HCT116 (cell line): ENCODE measurements around the gene TBX4. TPM values are rescaled to one million over a fixed set of nuclear protein-coding genes. Genes with fewer than 3 reads are reported as not detected.

ENCODE experiments used
- ATAC-seq: fragments of 200-7000 bp; cut with Tn5 transposase; 2 replicates; pipeline ENCODE4 v1.9.1; 2020; ENCODE audit warnings: mild to moderate bottlenecking, moderate library complexity
- BruUV-seq: library from RNA; stranded (reverse); fragments of 400-500 nt; replicated peaks from 2 replicates; lab custom pipeline; 2021; lab: Mats Ljungman, UMichigan
- CTCF ChIA-PET: fragments of 300-600 bp; sonication (Branson Sonifier 250); formaldehyde crosslinking; loops from one replicate; lab custom pipeline; 2021; ENCODE audit warnings: antibody characterized with exemption; lab: Charles Lee
- POLR2A ChIA-PET: fragments of 300-600, 350-600 bp; sonication (Branson Sonifier 250); formaldehyde crosslinking; loops from one replicate; lab custom pipeline; 2021; ENCODE audit warnings: antibody characterized with exemption; lab: Charles Lee
- RAD21 ChIA-PET, 2 experiments: fragments of 300-600 bp; sonication (Branson Sonifier 250); formaldehyde crosslinking; loops; one replicate each; lab custom pipeline; 2023; ENCODE audit warnings: low total read pairs in 2 of 2; ENCODE audit not compliant: uncharacterized antibody in 2 of 2, unreplicated experiment in 2 of 2, low non-redundant PET in 1 of 2; lab: Charles Lee
- DNase-seq: peaks from one replicate; pipeline ENCODE4 v3.0.0-alpha.2; 2010; ENCODE audit warnings: low read depth, low spot score
- H2AFZ ChIP-seq: fragments of 200-600 bp; shearing (Covaris generic), sonication (generic); 2 replicates; pipeline ENCODE4 v1.6.1; 2017; ENCODE audit warnings: low read depth, mixed run types, mixed read lengths, antibody characterized with exemption, low read length; ENCODE audit not compliant: poor library complexity, severe bottlenecking
- H3K27ac ChIP-seq: 2 replicates; pipeline ENCODE4 v1.5.1; 2012; ENCODE audit warnings: low read depth, low read length
- H3K27me3 ChIP-seq: fragments of 200-600 bp; sonication (generic); 2 replicates; pipeline ENCODE4 v1.6.1; 2016; ENCODE audit warnings: mixed run types, low read length, mixed read lengths; ENCODE audit not compliant: insufficient read depth
- H3K36me3 ChIP-seq, 2 experiments: fragments of 200-500 bp in 1 of 2; fragments of 200-600 bp in 1 of 2; sonication (Bioruptor generic) in 1 of 2; sonication (generic) in 1 of 2; 2 replicates each; pipeline versions ENCODE4 v1.5.1 to v1.6.1; 2014 to 2016; ENCODE audit warnings: low read length in 2 of 2, inconsistent platforms in 1 of 2, mixed read lengths in 1 of 2, mixed run types in 1 of 2; ENCODE audit not compliant: insufficient read depth in 2 of 2, control insufficient read depth in 1 of 2
- H3K4me1 ChIP-seq, 2 experiments: fragments of 200-600 bp in 1 of 2; sonication (generic) in 1 of 2; 2 replicates each; pipeline versions ENCODE4 v1.5.1 to v1.6.1; 2012 to 2017; ENCODE audit warnings: low read length in 2 of 2, inconsistent platforms in 1 of 2, mild to moderate bottlenecking in 1 of 2, mixed read lengths in 1 of 2, mixed run types in 1 of 2, moderate library complexity in 1 of 2; ENCODE audit not compliant: insufficient read depth in 2 of 2, control insufficient read depth in 1 of 2
- H3K4me2 ChIP-seq: fragments of 200-600 bp; sonication (generic); 2 replicates; pipeline ENCODE4 v1.6.1; 2017; ENCODE audit warnings: mixed run types, low read length, mixed read lengths
- H3K4me3 ChIP-seq, 2 experiments: fragments of 200-600 bp in 1 of 2; sonication (generic) in 1 of 2; replicated peaks in 1 of 2; 2 replicates each; pipeline ENCODE4 v1.5.1; 2011 to 2016; ENCODE audit warnings: low read length in 2 of 2, control low read depth in 1 of 2, low read depth in 1 of 2, mild to moderate bottlenecking in 1 of 2, mixed read lengths in 1 of 2, mixed run types in 1 of 2
- H3K79me2 ChIP-seq: fragments of 200-600 bp; sonication (generic); 2 replicates; pipeline ENCODE4 v1.6.1; 2017; ENCODE audit warnings: mild to moderate bottlenecking, mixed run types, low read length, moderate library complexity, mixed read lengths; ENCODE audit not compliant: insufficient read depth
- H3K9ac ChIP-seq: fragments of 200-600 bp; sonication (generic); 2 replicates; pipeline ENCODE4 v1.6.1; 2016; ENCODE audit warnings: low read length, mixed read lengths
- H3K9me2 ChIP-seq: fragments of 200-600 bp; sonication (generic), shearing (Covaris generic); 2 replicates; pipeline ENCODE4 v1.6.1; 2017; ENCODE audit warnings: mixed run types, mild to moderate bottlenecking, moderate library complexity; ENCODE audit not compliant: insufficient read depth
- H3K9me3 ChIP-seq, 2 experiments: fragments of 200-500 bp in 1 of 2; fragments of 200-600 bp in 1 of 2; sonication (Bioruptor generic) in 1 of 2; sonication (generic) in 1 of 2; 2 replicates each; pipeline ENCODE4 v1.6.1; 2014 to 2017; ENCODE audit warnings: low read length in 2 of 2, mixed read lengths in 2 of 2, inconsistent platforms in 1 of 2, low read depth in 1 of 2, mild to moderate bottlenecking in 1 of 2, mixed run types in 1 of 2, moderate library complexity in 1 of 2; ENCODE audit not compliant: control insufficient read depth in 1 of 2, insufficient read depth in 1 of 2
- H4K20me1 ChIP-seq: fragments of 200-600 bp; sonication (generic), shearing (Covaris generic); 2 replicates; pipeline ENCODE4 v1.6.1; 2017; ENCODE audit warnings: mixed run types, mild to moderate bottlenecking, moderate library complexity; ENCODE audit not compliant: insufficient read depth
- CBX3 ChIP-seq: IDR thresholded peaks from 2 replicates; pipeline ENCODE4 v1.6.1; 2012; ENCODE audit warnings: low read depth
- CEBPB ChIP-seq: IDR thresholded peaks from 2 replicates; pipeline ENCODE4 v1.6.1; 2012; ENCODE audit warnings: low read depth
- EGR1 ChIP-seq: IDR thresholded peaks from 2 replicates; pipeline ENCODE4 v1.6.1; 2012; ENCODE audit warnings: low read depth
- ELF1 ChIP-seq: IDR thresholded peaks from 2 replicates; pipeline ENCODE4 v1.6.1; 2012; ENCODE audit warnings: low read depth, borderline replicate concordance
- EZH2 ChIP-seq: fragments of 200-600 bp; sonication (generic); IDR thresholded peaks from 2 replicates; pipeline ENCODE4 v1.6.1; 2017; ENCODE audit warnings: antibody characterized with exemption, mixed run types
- EZH2phosphoT487 ChIP-seq: fragments of 200-600 bp; IDR thresholded peaks from 2 replicates; pipeline ENCODE4 v1.6.1; 2018; ENCODE audit warnings: antibody characterized with exemption, borderline replicate concordance
- FOSL1 ChIP-seq: IDR thresholded peaks from 2 replicates; pipeline ENCODE4 v1.6.1; 2012; ENCODE audit warnings: low read depth
- JUND ChIP-seq: IDR thresholded peaks from 2 replicates; pipeline ENCODE4 v1.6.1; 2012
- POLR2A ChIP-seq: IDR thresholded peaks from 2 replicates; pipeline ENCODE4 v1.7.0; 2011; ENCODE audit warnings: borderline replicate concordance; ENCODE audit not compliant: insufficient read depth, insufficient read length; ENCODE audit errors: extremely low read depth
- POLR2AphosphoS5 ChIP-seq: IDR thresholded peaks from 2 replicates; pipeline ENCODE4 v1.6.1; 2011; ENCODE audit warnings: mild to moderate bottlenecking, low read depth, low read length, moderate library complexity
- SIN3A ChIP-seq: IDR thresholded peaks from 2 replicates; pipeline ENCODE4 v1.6.1; 2012; ENCODE audit warnings: low read depth
- SP1 ChIP-seq: IDR thresholded peaks from 2 replicates; pipeline ENCODE4 v1.6.1; 2012; ENCODE audit warnings: low read depth
- SRF ChIP-seq: IDR thresholded peaks from 2 replicates; pipeline ENCODE4 v1.6.1; 2012; ENCODE audit warnings: low read depth
- YY1 ChIP-seq: IDR thresholded peaks from 2 replicates; pipeline ENCODE4 v1.6.1; 2011; ENCODE audit warnings: low read length, low read depth, moderate library complexity, mild to moderate bottlenecking; ENCODE audit not compliant: insufficient replicate concordance; ENCODE audit errors: extremely low read depth
- ZFX ChIP-seq: fragments of 450-650 bp; IDR thresholded peaks from 2 replicates; pipeline ENCODE4 v1.6.1; 2017
- ZNF274 ChIP-seq: fragments of 200-500 bp; sonication (Bioruptor generic); IDR thresholded peaks from 2 replicates; pipeline ENCODE4 v1.6.1; 2014; ENCODE audit warnings: mild to moderate bottlenecking, low read depth, low read length, inconsistent platforms
- intact Hi-C: fragments of 100-400 bp; cut with micrococcal nuclease; formaldehyde crosslinking; loops from 2 replicates; pipeline ENCODE4 v1.10.0; 2022
- total RNA-seq: library from RNA; stranded (reverse); gene quantifications from one replicate; pipeline ENCODE4 v1.2.1, GENCODE V29; 2021; ENCODE audit not compliant: unreplicated experiment
- TF ChIP-seq, protein P1 (sequence below), 3 experiments: fragments of 200-600 bp in 1 of 3; sonication (generic) in 1 of 3; IDR thresholded peaks in 2 of 3; conservative IDR thresholded peaks in 1 of 3; 2 replicates each; pipeline ENCODE4 v1.5.1; 2012 to 2017; ENCODE audit warnings: low read depth in 2 of 3, low read length in 2 of 3, antibody characterized with exemption in 1 of 3, borderline replicate concordance in 1 of 3, control low read depth in 1 of 3, mild to moderate bottlenecking in 1 of 3, mixed read lengths in 1 of 3, mixed run types in 1 of 3, moderate library complexity in 1 of 3; ENCODE audit not compliant: insufficient read depth in 1 of 3
- TF ChIP-seq, protein P2 (sequence below): IDR thresholded peaks from 2 replicates; pipeline ENCODE4 v1.6.1; 2012
- TF ChIP-seq, protein P3 (sequence below): IDR thresholded peaks from 2 replicates; pipeline ENCODE4 v1.6.1; 2012; ENCODE audit warnings: low read depth
- TF ChIP-seq, protein P4 (sequence below): IDR thresholded peaks from 2 replicates; pipeline ENCODE4 v1.6.1; 2012

Gene TBX4
- total RNA-seq, 1 experiment from 2014 or later = 0.27 TPM

DNA sequence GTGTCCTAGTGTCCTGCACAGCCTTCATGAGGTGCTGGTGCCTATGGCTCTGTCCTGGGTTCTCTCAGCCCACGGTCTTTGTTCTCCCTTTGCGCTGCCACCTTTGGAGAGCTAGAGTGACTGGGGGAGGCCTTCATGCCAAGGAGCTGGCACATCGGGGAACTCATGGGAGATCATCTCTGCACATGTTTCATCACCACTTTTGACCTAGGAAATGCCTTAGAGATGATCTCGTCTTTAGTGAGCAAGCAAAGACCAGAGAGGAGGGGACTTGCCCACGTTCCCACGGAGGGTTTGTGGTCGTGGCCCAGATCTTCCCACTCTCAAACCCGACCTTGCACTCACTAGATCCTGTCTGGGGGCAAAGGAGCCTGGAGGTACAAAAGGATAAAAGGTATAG lies 23.5 kb downstream of the TBX4 start:
- Histone ChIP-seq H3K27me3 (no peaks in the 10 kb centered on the region), H3K79me2 (no peaks in the 10 kb centered on the region), H3K27ac (no peak overlapping the region), H3K4me1 (peaks cover 3 to 21% of the 10 kb centered on the region in 2 experiments; a peak in 3 of 4 replicates), H3K9ac (no peak overlapping the region), H2AFZ (no peak overlapping the region), H3K9me2 (no peaks in the 10 kb centered on the region), H3K9me3 (no peaks in the 10 kb centered on the region), H3K36me3 (no peaks in the 10 kb centered on the region), H4K20me1 (no peaks in the 10 kb centered on the region), H3K4me2 (no peak overlapping the region), H3K4me3 (no peak overlapping the region)
- ChIA-PET RAD21 (no interaction called here), CTCF (no interaction called here), POLR2A (interaction anchor here (1.4 kb wide), 1 partner anchor 9 kb away, joined by 3 read pairs; no protein-coding TSS in a partner anchor)
- BruUV-seq = no TSS peak
- no peak for DNase-seq
- TF ChIP-seq SIN3A (no peak), ELF1 (no peak), ZFX (no peak), ZNF274 (no peak), EZH2phosphoT487 (no peak), POLR2A (no peak), CBX3 (no peak), CEBPB (no peak), SRF (no peak), FOSL1 (no peak), EZH2 (no peak), EGR1 (no peak), JUND (no peak), SP1 (no peak), YY1 (no peak), POLR2AphosphoS5 (no peak)
- TF ChIP-seq, protein P1, sequence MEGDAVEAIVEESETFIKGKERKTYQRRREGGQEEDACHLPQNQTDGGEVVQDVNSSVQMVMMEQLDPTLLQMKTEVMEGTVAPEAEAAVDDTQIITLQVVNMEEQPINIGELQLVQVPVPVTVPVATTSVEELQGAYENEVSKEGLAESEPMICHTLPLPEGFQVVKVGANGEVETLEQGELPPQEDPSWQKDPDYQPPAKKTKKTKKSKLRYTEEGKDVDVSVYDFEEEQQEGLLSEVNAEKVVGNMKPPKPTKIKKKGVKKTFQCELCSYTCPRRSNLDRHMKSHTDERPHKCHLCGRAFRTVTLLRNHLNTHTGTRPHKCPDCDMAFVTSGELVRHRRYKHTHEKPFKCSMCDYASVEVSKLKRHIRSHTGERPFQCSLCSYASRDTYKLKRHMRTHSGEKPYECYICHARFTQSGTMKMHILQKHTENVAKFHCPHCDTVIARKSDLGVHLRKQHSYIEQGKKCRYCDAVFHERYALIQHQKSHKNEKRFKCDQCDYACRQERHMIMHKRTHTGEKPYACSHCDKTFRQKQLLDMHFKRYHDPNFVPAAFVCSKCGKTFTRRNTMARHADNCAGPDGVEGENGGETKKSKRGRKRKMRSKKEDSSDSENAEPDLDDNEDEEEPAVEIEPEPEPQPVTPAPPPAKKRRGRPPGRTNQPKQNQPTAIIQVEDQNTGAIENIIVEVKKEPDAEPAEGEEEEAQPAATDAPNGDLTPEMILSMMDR (IDR thresholded peaks at IDR 0.05 in 2 of 3, conservative IDR thresholded peaks at IDR 0.05 in 1 of 3; ENCODE audit: borderline replicate concordance in 1 of 3, insufficient read depth in 1 of 3, low read depth in 2 of 3, low read length in 2 of 3) = no peak
- TF ChIP-seq, protein P2, sequence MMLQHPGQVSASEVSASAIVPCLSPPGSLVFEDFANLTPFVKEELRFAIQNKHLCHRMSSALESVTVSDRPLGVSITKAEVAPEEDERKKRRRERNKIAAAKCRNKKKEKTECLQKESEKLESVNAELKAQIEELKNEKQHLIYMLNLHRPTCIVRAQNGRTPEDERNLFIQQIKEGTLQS = no peak
- TF ChIP-seq, protein P3, sequence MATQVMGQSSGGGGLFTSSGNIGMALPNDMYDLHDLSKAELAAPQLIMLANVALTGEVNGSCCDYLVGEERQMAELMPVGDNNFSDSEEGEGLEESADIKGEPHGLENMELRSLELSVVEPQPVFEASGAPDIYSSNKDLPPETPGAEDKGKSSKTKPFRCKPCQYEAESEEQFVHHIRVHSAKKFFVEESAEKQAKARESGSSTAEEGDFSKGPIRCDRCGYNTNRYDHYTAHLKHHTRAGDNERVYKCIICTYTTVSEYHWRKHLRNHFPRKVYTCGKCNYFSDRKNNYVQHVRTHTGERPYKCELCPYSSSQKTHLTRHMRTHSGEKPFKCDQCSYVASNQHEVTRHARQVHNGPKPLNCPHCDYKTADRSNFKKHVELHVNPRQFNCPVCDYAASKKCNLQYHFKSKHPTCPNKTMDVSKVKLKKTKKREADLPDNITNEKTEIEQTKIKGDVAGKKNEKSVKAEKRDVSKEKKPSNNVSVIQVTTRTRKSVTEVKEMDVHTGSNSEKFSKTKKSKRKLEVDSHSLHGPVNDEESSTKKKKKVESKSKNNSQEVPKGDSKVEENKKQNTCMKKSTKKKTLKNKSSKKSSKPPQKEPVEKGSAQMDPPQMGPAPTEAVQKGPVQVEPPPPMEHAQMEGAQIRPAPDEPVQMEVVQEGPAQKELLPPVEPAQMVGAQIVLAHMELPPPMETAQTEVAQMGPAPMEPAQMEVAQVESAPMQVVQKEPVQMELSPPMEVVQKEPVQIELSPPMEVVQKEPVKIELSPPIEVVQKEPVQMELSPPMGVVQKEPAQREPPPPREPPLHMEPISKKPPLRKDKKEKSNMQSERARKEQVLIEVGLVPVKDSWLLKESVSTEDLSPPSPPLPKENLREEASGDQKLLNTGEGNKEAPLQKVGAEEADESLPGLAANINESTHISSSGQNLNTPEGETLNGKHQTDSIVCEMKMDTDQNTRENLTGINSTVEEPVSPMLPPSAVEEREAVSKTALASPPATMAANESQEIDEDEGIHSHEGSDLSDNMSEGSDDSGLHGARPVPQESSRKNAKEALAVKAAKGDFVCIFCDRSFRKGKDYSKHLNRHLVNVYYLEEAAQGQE = no peak
- TF ChIP-seq, protein P4, sequence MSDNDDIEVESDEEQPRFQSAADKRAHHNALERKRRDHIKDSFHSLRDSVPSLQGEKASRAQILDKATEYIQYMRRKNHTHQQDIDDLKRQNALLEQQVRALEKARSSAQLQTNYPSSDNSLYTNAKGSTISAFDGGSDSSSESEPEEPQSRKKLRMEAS = no peak
- intact Hi-C loops = no loop called here
- no peak for ATAC-seq
